ENCODE results near the gene ZDHHC20.

The ZDHHC20 gene

GRCh38 chr13:21361706-21362105 lies 97.4 kb downstream of the ZDHHC20 start:
- no peak for DNase-seq (ENCODE audit: low read depth)

DNA sequence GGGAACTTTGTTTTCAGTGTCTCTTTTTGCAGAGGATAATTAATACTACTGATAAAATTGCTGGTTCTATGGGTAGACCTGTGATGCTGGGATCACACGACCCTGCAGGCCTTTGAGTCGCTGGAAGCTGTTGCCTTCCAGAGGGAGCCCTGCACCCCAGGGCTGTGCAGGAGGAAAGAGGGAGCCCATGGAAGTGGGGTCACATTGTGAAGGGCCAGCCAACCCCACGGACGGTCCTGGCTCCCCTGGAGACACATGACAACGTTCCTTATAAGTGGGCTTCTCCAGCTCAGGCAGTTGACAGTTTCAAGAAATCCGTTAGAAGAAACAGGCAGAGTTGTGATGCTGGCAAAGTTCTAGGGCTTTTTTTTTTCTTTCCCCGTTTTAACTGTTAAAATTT lies 98.0 kb downstream of the ZDHHC20 start:
- DNase-seq (ENCODE audit: low read depth), result no peak

- DNase-seq (ENCODE audit: low read depth), result no peak
These were observed 98.6 kb downstream of the ZDHHC20 start for GRCh38 chr13:21360463-21360862.

GRCh38 chr13:21359855-21360254 lies 99.2 kb downstream of the ZDHHC20 start:
- no peak for DNase-seq (ENCODE audit: low read depth)

- no peak for DNase-seq (ENCODE audit: low read depth)
These were observed 103.8 kb downstream of the ZDHHC20 start for GRCh38 chr13:21355304-21355703.

GRCh38 chr13:21354721-21355120 lies 104.4 kb downstream of the ZDHHC20 start:
- DNase-seq (ENCODE audit: low read depth), result no peak

DNA sequence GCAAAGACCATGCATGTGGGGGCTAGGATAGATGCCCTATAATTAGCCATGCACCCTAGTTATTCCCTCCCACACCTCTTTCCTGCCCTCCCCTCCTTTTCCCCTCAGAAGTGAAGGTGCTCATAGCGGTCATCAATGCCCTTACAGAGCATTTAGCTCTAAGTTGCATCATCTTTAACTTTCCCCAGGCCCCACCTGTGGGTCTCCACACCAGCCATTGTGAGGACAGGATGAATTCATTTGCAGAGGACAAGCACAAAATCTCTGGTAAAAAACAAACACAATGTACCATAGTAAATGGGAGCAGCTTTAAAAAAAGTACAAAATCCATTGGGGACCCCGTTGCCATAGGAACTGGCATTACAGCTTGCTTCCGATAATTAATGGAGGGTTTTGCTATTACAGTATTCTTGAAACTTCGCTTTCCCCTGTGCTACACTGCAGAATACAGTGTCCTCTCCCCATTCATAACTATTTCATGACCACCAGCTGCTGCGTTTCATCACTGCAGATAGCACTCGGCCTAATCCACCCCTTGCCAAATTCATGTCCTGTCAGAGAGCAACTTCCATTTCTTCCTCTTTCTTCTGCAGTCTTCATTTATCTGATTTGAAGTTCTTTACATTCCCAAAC lies 110.5 kb downstream of the ZDHHC20 start:
- DNase-seq (ENCODE audit: low read depth), result no peak

GRCh38 chr13:21347753-21348318 lies 111.3 kb downstream of the ZDHHC20 start:
- no peak for DNase-seq (ENCODE audit: low read depth)

- DNase-seq (ENCODE audit: low read depth), result no peak
These were observed 114.4 kb downstream of the ZDHHC20 start for GRCh38 chr13:21344662-21345176.

GRCh38 chr13:21343659-21344058 lies 115.4 kb downstream of the ZDHHC20 start:
- no peak for DNase-seq (ENCODE audit: low read depth)

DNA sequence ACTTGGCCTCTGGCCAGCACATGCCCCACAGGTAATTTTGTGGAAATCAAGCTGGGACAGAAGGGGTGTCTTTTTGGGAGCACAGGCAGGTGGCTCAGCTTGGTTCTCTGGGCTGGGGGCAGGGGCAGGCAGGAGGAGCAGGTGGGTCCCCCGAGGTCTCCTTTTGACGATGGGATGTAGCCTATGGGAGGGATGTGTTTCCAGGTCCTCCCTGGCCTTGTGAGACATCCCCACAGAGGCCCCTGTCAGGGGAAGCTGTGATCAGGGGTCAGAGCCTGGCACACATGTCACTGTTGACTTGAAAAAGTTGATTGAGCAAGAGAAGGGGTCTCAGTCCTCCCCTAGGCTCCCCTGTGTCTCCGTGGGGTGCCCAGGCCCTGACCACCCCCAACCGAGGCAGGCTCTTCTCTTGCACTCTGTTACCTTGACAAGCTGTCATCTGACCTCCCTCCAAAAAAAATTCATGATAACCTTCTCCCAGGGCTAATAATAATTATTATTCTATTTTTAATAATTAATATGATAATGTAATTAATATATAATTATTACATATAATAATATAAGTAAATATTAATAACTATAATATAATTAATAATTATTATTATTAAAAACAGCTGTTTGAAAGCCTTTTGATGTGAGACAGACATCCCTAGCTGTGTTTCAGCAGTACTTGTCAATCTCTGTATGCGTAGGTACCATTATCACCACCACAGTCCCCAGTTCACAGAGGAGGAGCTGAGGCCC lies 116.2 kb downstream of the ZDHHC20 start:
- no peak for DNase-seq (ENCODE audit: low read depth)

- no peak for DNase-seq (ENCODE audit: low read depth)
These were observed 117.3 kb downstream of the ZDHHC20 start for GRCh38 chr13:21341637-21342422.

- DNase-seq (ENCODE audit: low read depth), result no peak
These were observed 120.3 kb downstream of the ZDHHC20 start for GRCh38 chr13:21338639-21339278.

GRCh38 chr13:21338156-21338555 lies 120.9 kb downstream of the ZDHHC20 start:
- DNase-seq (ENCODE audit: low read depth), result no peak

- DNase-seq (ENCODE audit: low read depth), result no peak
These were observed 122.3 kb downstream of the ZDHHC20 start for GRCh38 chr13:21336609-21337349.

GRCh38 chr13:21333186-21333585 lies 125.9 kb downstream of the ZDHHC20 start:
- no peak for DNase-seq (ENCODE audit: low read depth)

DNA sequence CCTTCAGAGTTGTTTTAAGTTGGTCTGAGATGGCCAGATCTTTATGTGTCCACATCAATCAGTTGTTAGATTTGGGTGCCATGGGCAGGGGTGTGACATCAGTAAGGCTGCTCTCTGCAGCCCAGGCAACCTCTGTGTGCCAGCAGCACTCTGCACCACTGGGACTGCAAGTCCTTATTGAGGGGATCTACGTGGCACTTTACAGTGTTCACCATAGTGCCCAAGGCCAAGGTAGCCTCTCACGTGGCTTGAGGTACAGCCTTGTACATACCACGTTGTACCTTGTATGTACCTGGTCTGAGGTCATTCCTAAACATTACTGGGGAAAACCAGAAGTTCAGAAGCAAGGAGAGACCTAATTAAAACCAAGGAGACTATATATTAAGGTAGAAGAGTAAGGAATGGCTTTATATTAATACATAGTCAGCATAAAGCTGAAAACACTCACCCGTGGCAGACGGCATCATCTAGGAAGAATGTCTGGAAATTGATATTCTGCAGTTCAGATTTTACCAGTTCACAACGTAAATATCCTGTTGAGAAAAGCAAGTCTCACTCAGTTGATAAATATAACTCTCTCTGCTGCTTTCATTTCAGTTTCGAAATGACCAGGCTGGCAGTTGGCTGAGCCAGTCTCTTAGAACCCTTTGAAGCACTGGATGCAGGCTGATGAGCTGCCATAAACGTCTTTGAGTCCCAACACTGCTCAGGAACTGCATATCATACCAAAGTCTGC lies 128.8 kb downstream of the ZDHHC20 start:
- DNase-seq (ENCODE audit: low read depth), result no peak

GRCh38 chr13:21328836-21329477 lies 130.1 kb downstream of the ZDHHC20 start:
- DNase-seq (ENCODE audit: low read depth), result no peak

- no peak for DNase-seq (ENCODE audit: low read depth)
These were observed 130.9 kb downstream of the ZDHHC20 start for GRCh38 chr13:21328201-21328600.

Data from stimulated activated CD8-positive, alpha-beta memory T cell treated with anti-CD3 and anti-CD28 coated beads, Interleukin-7, amount 100 ng/mL, for 24 hours (primary cell).